GM18526 (cell line): ENCODE results near the gene MAP2K3.

Experiments used
- POLR2A ChIP-seq: IDR thresholded peaks from 3 replicates; pipeline ENCODE4 v1.6.1; 2011; ENCODE audit not compliant: insufficient read length; ENCODE audit errors: extremely low read depth

MAP2K3 gene

DNA sequence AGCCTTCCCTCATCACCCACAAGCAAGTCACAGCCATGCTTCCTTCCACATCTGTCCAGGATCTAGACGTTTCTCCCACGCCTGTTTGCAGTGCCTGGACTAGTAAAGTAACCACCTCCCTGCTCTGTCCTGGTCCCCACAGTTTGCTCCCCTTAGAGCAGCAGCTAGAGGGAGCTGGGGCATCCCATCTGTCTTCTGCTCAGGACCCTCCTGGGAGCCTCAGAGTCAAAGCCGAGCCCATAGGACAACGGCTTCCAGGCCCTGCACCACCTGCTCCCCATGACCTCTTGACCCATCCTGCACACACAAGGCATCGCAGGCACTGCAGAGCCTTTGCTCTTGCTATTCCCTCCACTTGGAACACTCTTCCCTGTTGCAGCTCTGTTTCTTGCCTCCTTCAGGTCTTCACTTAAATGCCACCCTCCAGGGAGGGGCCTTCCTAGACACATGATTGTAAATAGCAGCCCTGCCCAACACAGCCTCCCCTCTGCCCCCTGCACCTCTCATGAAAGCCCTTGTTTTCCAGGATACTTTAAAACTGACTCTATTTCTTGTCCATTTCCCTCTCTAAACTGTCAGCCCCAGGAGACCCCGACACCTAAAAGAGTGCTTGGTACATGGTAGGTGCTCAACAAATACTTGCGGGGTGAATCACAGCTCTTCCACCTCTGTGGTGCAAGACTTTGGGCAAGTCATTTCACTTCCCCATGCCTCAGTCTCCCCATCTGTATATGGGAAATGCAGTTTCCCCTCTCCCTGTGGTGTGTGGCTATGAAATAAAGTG, 34.4 kb upstream of the MAP2K3 start:
- no peak for TF ChIP-seq POLR2A

DNA sequence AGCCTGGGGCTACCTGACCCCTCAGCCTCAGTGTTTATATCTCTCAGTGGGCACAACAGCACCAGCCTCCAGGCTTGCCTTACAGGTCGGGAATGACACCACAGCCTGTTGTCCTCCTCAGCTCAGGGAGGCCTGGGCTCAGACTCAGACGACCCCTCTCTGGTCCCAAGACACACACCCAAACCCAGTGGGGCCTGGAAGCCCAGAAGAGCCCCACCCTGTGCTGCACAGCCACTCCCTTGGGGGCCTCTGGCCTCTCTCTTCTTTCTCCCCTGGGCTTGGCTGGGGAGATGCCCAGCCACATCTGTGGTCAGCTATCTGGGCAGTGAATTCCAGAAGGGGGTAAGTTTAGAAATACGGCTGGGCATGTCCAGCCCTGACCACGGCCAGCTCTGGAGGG, 33.7 kb upstream of the MAP2K3 start:
- no peak for TF ChIP-seq POLR2A

DNA sequence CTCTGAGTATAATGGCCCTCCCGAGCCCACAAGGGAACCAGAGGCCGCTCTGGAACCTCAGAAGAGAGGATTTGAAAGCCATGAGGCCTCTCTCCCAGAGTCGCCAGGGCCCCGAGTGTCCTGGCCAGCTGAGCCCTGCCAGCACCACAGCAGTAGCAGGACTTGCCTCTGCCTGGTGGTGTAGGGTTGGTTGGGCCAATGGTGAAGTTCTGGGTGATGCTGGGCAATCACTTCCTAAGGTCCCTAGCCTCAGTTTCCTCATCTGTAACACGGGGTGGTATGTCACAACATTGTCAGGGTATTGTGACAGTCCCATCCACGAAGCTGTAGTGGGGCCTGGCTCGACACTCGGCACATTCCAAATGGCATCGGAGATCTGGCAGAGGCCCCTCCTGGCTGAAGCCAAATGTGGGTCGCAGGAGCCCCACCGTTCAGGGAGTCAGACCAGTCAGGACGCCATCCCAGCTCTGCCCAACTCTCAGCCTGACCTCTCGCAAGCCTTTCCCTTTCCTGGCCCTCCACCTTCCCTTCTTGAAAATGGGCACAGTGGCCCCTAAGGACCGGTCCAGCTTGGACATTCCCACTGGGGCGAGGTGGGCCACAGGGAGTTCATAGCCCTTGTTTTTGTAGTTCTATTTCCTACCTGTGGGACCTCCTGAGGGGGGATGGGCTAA, 33.0 kb upstream of the MAP2K3 start:
- no peak for TF ChIP-seq POLR2A

DNA sequence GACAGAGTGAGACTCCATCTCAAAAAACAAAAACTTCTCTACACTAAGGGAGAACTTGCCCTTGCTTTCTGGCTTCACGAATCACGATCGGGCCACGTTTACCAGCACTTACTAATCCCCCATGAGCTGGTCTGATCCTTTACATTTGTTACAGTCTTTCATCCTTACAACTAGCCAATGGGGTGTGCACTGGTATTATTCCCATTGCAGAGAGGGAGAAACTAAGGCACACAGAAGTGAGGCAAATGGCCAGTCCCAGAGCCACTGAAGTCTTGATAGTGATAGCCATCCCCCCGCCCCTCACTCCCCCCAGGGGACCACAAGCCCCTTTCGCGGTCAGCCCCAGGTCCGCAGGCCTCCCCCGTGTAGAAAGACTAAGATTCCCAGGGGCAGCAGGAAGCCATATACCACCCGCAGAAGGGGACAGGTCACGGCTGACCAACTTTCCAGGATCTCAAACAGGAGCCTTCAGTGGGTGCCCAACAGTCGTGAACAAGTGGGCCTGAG, 32.2 kb upstream of the MAP2K3 start:
- TF ChIP-seq POLR2A: no peak

DNA sequence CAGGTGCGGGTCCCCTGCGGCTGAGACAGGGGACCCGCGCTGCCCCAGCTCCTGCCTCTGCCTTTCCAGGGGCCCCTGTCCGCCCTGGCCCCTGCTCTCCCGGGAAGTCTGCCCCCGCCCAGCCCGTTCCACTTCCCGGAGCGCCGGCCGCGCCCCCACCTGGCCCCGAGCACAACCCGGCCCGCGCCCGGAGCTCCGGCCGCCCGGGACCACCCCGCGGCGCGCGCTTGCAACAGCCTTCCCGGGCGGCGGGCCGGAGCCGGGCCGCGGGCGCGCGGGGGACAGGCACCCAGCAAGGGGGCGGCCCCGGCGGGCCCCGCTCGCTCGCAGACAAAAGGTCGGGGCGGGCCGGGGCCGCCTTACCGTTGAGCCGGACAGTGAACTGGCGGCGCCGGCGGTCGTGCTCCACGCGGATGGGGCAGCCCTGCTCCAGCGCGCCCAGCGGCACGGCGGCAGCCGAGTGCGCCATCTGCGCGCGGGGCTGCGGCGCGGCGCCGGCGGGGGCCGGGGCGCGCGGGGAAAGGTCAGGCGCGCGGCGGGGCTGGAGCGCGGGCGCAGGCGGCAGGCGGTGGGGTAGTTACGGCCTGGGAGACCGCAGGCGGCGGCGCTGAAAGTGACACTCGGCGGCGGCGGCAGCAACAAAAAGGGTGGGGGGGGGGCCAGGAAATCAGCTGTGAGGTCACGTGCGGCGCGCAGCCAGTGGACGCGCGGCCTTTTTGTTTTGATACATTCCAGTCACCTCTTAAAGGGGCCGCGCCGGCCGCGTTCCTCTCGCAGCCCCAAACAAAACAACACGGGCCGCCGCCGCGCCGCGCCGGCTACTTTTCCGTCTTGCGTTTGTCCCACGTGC, 31.5 kb upstream of the MAP2K3 start, which contains the start of gene NATD1:
NATD1 (minus strand) TSS at position 615 of the 850 bp plus-strand sequence; CDS start at position 469, 146 bp downstream.
- TF ChIP-seq POLR2A: peak; percentile 35

DNA sequence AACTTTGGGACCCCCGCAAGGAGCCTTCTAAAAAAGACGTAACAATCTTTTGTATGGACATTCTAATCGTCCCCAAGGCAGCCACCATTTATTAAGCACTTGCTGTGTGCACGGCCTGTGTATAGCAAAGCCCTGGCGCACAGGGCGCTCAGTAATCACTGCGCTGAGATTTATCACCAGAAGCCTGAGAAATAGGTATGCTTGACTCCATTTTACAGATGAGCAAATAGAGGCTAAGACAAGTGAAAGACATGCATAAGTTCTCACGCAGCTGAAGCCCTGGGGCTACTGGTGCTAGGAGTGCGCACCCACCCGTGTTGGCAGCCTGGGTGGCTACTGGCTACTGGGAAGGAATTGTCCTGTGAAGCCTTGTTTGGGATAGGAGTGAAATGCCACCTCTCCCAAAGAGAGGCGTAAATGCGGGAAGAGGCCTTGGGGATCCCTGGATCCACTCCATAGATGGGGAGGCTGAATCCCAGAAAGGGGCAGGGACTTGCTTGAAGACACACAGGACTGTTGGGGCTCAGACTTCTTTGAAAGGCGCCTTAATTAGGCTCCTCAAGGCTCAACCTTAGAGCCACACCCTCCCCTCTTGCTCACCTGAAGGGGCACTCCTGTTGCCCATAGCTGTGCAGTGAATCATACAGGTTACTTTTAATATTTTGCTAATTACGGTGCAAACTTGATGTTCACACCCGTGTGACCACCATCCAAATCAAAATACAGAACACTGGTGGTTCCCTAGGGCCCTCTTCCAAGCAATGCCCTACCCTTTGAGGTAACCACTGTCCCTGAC, 30.7 kb upstream of the MAP2K3 start:
- no peak for TF ChIP-seq POLR2A

DNA sequence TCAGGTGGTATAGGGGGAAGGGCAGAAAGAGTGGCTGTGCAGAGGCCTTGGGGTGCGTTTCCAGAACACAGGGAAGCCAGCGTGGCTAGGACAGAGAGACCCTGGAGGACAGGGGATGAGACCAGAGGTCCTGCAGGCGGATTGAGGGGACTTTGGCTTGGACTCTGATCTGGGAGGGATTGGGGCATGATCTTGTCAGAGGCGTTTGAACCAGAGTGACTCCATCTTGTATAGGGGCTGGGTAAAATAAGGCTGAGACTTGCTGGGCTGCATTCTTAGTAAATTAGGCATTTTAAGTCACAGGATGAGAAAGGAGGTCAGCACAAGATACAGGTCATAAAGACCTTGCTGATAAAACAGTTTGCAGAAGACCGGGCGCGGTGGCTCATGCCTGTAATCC, 25.9 kb upstream of the MAP2K3 start:
- no peak for TF ChIP-seq POLR2A

DNA sequence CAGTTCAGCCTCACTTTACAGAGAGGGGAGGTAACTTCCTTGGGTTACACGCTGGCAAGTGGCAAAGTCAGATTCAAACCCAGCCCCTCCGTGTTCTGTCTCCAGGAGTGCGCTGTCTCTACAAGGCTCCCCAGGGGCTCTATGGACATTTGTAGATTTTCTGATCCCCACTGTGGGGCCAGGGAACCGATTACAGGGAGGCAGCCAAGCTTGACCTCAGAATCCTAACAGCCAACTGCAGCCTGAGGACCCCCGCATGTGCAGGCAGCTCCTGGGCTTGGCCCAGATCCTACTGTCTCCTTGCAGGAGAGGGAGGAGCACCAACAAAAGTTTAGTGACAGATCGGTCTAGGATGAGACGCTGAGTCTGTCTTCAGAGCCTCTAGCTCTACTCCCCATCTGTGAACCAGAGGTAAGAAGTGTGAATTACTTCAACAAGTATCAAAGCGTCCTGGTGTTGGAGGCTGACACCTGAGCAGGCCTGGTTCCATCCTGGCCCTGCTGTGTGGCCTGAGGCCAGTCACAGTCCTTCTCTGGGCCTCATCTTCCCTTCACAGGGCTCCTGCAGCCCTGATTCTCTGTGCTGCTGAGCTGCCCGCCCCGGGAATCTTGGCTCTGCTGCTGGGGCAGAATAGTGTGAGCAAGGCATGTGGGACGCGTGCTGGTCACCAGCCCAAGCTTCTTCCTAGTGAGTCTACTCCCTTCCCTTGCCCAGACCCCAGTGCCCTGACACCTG, 22.1 kb upstream of the MAP2K3 start:
- TF ChIP-seq POLR2A: no peak

DNA sequence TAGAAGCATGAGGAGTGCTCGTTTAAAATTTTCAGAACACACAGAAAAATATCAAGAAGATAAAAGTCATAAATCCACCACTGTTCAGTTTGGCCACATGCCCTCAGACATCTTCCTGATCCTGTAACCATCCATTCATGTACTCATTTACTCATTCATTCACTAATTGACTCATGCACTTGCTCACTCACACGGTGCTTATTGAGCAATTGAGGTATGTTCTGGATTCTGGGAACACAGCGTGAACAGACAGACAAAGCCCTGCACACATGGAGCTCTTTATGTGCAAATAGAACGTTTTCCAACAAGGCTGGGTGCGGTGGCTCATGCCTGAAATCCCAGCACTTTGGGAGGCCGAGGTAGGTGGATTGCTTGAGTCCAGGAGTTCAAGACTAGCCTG, 21.1 kb upstream of the MAP2K3 start:
- no peak for TF ChIP-seq POLR2A

DNA sequence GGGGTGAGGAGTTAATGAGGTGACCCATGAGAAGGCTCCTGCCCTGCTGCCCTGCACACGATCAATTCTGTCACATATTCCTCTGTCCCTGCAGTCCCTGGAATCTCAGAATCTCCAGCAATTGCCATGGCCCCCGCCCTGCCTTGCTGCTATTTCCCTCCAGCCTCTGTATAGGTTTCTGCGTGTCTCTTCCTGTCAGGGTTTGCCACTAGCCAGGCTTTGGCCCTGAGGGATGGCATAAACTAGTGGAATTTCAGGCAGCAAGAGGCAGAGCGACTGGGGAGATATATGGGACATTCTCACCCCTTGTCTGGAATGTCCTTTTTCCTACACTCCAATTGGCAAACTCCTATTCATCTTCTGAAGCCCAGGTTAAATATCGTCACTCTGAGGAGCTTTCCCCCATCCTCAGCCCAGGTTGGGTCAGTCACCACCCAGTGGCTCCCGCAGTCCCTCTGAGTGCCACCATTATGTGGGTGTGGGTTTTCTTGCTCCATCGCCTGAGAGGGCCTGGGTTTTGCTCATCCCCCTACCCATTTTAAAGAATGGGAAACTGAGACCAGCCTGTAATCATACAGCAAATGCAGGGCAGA, 15.8 kb upstream of the MAP2K3 start:
- no peak for TF ChIP-seq POLR2A

DNA sequence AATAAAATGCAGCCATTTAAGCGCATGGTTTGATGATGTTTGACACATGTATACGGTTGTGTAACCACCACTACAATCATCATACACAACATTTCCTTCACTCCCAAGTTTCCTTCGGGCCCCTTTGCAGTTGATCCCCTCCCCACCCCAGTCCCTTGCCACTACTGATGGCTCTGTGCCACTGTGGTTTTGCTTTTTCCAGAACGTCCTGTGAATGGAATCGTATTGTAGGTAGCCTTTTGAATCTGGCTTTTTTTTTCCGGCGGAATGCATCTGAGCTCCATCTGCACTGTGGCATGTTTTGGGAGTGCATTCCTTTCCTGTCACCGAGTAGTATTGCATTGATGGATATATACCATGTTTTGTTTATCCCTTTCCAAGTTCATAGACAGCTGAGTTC, 15.1 kb upstream of the MAP2K3 start:
- no peak for TF ChIP-seq POLR2A

DNA sequence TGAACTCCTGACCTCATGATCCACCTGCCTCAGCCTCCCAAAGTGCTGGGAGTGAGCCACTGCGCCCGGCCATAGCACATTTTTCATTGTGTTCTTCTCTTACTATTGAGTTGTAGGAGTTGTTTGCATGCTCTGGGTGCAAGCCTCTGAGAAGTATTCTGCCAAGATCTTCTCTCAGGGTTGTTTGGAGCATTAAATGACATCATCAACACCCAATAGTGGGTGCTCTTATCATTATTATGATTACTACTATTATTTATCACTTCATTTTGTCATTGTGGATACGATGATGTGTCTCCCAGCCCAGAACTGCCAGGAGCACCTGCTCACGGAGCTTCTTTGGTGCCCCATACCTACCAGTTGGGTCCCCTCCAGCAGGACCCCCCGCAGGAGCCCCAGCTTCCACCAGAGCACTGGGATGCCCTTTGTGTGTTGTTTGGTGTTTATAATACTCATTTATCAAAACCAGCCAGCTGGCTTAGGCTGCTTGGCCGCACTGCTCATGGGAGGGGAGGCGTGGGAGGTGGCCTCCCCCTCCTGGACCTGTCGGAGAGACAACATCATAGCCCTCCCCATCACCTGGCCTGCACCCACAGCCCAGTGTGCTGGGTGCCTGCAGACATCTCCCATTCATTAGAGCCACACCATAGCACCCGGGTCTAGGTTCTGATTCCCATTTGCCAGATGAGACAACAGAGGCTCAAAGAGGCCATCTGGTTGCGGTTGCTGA, 12.9 kb upstream of the MAP2K3 start:
- no peak for TF ChIP-seq POLR2A

DNA sequence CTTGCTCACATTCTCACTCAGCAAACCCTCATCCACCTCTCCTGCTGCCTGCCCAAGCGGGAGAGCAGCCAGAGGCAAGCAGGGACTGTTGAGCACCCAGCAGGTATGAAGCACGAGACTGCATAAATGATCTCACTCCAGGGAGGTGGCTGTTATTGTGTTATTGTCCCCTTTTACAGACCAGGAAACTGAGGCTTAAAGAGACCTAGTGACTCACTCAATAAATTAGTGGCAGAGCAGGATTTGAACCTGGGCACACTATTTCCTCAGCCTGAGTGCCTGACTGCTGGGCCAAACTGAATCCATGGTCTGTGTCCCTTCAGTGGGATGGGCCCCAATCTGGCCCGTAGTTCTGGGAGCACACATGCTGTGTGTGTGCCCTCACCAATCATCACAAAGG, 12.3 kb upstream of the MAP2K3 start:
- TF ChIP-seq POLR2A: no peak
